NCI-H82 treated with DMSO at 0.1 percent for 48 hours (cell line): ENCODE measurements around the gene NR5A1.

Experiments used
- DNase-seq: peaks from one replicate; lab custom pipeline; 2025; ENCODE audit not compliant: unreplicated experiment; lab: John Stamatoyannopoulos, UW

Gene NR5A1

GRCh38 chr9:124485201-124485600 is 22.0 kb downstream of the NR5A1 start:
- DNase-seq: no peak

GRCh38 chr9:124483481-124483880 is 23.7 kb downstream of the NR5A1 start:
- no peak for DNase-seq

GRCh38 chr9:124482431-124483031 is 24.7 kb downstream of the NR5A1 start:
- no peak for DNase-seq

- no peak for DNase-seq
Observed at GRCh38 chr9:124481115-124481514, 26.1 kb downstream of the NR5A1 start.

- DNase-seq: peak; percentile 16
Observed at GRCh38 chr9:124480621-124480981, 26.6 kb downstream of the NR5A1 start.

GRCh38 chr9:124479947-124480620 is 27.1 kb downstream of the NR5A1 start:
- DNase-seq: no peak

- DNase-seq: no peak
Observed at GRCh38 chr9:124479371-124479770, 27.8 kb downstream of the NR5A1 start.

- no peak for DNase-seq
Observed at GRCh38 chr9:124478354-124478753, 28.8 kb downstream of the NR5A1 start.

GRCh38 chr9:124477648-124478285 is 29.4 kb downstream of the NR5A1 start:
- DNase-seq: no peak

GRCh38 chr9:124477211-124477647 is 30.0 kb downstream of the NR5A1 start:
- no peak for DNase-seq

- no peak for DNase-seq
Observed at GRCh38 chr9:124475868-124476690, 31.1 kb downstream of the NR5A1 start.

- DNase-seq: no peak
Observed at GRCh38 chr9:124475158-124475867, 31.9 kb downstream of the NR5A1 start.

- DNase-seq: no peak
Observed at GRCh38 chr9:124474151-124474550, 33.0 kb downstream of the NR5A1 start.

GRCh38 chr9:124473310-124473709 is 33.9 kb downstream of the NR5A1 start:
- no peak for DNase-seq

- DNase-seq: no peak
Observed at GRCh38 chr9:124472770-124473169, 34.4 kb downstream of the NR5A1 start.

- DNase-seq: no peak
Observed at GRCh38 chr9:124471761-124472160, 35.4 kb downstream of the NR5A1 start.

GRCh38 chr9:124470726-124471125 is 36.5 kb downstream of the NR5A1 start:
- DNase-seq: no peak

GRCh38 chr9:124470306-124470705 is 36.9 kb downstream of the NR5A1 start:
- no peak for DNase-seq

- DNase-seq: no peak
Observed at GRCh38 chr9:124469011-124469832, 38.0 kb downstream of the NR5A1 start.
